ENCODE measurements around the gene PAAF1.

Gene PAAF1

DNA sequence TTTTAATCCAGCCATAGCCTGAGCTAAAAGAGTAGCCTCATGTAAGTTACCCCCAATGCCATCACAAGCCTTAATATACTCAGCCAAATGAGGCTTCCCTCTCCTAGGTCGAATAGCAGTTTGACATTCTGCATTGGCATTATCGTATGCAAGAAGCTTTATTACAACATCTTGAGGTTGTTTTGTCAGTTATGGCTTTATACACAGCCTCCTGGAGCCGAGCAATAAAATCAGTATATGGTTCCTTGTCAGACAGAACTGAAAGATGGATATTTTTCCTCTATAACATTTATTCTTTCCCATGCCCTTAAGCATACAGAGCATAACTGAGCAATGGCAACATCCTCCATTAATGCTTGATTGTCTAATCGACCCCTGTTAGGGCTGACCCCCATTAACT lies 68.6 kb downstream of the PAAF1 start:
- no peak for DNase-seq (ENCODE audit: low spot score)

DNA sequence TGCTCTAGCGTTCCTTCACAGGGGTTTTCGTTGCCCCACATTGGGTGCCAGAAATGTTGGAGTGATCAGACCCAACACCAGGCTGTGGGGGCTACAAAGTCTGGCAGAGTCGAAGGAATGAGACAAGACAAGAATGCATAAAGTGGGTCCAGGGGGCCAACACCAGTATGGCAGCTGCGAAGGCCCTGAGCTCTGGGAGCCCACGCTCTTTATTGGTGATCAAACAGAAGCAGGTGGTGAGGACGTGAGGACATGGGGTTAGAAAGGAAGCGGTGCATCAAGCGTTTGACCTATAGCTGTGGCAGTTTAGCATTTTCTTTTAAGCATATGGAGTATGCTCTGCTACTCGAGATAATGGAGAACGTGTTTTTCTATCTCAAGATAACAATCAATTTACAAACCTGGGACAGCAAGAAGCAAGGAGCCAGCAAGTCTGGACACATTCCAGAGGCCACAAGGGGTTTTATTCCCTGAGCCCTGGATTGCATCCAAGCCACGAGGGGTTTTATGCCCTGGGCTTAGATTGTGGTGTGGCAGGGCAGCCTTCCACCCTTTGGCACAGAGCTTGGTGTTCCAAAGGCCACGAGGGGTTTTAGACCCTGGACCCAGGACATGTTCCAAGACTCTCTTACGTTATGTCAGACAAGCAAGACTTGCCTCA lies 70.1 kb downstream of the PAAF1 start:
- DNase-seq (ENCODE audit: low spot score): no peak

DNA sequence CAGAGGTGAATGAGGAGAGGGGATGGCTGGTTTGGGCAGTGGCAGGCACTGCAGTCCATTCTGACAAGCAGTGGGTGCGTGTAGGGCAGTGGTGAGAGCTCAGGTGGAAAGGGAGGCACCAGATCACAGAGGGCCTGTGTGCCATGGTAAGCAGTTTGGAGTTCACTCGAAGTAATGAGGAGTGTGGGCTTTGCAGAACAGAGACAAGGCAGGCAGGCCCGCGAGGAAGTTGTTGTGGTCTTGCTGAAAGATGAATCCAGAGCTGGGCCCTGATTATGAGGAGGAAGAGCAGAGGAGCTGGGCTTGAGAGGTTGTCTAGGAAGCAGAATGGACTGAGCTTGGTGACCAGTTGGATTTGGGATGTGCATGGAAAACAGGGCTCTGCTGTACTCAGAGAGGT lies 72.4 kb downstream of the PAAF1 start:
- DNase-seq (ENCODE audit: low spot score): no peak

DNA sequence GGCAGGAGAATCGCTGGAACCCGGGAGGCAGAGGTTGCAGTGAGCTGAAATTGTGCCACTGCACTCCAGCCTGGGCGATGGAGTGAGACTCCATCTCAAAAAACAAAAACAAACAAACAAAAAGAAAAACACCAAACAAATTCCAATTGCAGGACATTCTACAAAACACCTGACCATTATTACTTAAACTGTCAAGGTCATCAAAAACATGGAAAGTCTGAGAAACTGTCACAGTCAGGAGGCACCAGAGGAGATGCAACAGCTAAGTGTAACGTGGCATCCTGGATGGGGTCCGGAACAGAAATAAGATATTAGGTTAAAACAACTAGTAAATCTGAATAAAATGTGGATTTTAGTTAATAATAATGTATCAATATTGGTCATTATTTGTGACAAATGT lies 73.1 kb downstream of the PAAF1 start:
- no peak for DNase-seq (ENCODE audit: low spot score)

DNA sequence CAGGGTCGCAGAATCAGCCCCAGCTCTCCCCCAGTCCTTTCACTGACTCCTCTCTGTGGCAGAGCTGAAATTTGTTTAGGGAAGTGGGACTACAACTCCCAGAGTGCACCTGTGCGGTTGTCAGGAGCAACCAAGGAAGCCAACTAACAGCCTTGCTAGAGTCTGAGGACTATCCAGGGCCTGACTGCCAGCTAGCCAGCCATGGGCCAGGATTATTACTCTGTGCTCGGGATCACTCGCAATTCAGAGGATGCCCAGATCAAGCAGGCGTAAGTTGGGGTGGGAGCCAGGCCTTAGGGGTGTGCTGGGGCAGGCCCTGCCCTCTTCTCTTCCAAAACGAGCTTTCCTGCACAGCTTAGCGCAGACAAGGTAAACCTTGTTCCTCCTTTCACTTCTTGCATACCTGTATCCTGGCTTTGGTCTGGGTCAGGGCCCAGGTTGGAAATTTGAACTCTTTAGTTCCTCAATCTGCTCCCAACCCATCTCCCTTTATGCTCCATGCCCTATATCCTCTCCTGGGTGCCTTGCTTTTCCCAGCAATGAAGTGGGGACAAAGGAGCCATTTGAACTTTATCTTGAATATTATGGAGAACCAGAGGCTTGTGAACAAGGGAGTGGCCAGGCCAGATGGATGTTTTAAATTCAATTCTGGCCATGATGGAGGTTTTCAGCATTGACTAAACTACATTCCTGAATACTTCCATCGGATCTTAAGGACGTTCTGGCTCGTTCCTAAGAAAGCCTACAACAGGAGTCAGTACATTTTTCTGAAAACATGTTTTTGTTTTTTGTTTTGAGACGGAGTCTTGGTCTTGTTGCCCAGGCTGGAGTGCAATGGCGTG lies 74.3 kb downstream of the PAAF1 start, which contains the start of gene DNAJB13:
Gene DNAJB13, plus strand, starts transcription at position 158 of the 842 bp plus-strand sequence. Its CDS starts 44 bp downstream, at position 202.
- no peak for DNase-seq (ENCODE audit: low spot score)

DNA sequence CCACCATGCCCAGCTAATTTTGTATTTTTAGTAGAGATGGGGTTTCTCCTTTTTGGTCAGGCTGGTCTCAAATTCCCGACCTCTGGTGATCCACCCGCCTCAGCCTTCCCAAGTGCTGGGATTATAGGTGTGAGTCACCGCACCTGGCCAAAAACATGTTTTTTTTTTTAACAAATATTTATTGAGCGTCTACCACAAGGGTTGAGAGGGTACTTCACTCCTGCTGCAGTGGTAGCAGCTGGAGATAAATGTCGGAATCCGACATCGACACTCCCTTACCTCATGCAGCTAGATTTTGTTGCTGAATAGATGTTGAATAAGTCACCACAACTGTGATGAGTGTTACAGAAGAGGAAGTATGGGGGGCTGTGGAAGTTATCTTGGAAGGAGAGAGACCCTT lies 75.0 kb downstream of the PAAF1 start:
- no peak for DNase-seq (ENCODE audit: low spot score)

DNA sequence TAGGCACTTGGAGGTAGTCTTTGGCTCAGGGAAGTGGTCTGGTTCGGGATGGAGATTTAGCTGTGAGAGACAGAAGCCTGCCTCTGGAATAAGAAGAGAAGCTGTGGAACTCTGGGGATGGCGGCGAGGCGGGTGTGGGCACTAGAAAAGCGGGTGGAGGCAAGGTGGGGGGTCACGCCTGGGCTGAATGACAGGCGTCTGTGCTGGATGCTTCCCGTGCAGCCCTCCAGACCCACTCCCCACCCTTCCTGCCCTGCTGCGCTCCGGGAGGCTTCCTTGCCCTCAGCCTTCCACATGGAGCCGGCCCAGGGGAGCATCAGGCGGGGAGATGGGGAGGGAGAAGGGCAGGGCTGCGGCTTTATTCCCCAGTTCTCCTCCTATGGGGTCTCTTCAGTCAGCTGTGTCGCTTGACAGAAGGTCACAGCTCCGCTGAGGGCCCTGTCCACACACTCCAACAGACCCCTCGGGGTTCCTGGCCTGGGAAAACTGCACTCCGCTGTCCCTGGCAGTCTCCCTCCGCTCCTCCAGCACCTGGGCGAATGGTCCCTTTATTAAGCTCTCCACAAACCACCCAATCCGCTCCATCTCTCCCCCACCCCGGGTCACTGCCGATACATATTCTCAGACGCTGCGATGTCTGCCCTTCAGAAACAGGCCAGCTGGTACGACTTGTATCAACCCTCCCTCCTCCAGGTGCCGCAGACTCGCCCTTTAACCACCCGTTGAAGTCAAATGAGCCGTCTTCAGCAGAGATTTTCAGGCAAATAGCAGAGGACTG lies 80.3 kb downstream of the PAAF1 start:
- DNase-seq (ENCODE audit: low spot score): no peak

DNA sequence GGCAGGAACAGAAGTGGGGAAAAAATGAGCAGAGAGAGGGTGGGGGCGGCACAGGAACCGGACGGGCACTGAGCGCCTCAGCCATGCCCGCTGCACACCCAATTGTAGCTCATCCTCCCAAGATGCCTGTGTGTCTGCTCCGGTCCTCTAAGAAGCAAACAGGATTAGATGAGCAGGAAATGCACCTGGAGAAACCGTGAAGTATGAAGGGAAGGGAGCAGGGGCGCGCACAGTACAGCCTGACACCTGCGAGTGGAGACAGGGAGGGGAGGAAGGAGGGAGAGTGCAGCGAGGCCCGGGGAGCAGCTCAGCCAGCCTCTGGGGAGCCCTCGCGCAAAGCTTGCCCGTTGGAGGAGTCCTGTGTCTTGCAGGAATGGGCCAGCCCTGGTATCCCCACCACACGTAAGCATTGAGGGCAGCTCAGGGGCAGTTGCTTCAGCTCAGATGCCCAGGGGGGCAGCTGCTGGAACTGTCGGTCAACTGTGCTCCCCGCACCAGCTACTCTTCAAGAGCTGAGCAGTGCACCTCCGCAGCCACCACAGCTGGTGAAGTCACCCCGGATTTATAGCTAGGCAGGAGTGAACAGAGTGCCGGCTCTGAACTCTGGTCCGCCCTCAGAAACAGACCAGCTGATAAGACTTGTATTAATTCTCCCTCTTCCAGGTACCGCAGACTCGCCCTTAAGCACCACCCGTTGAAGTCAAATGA lies 81.0 kb downstream of the PAAF1 start:
- no peak for DNase-seq (ENCODE audit: low spot score)

DNA sequence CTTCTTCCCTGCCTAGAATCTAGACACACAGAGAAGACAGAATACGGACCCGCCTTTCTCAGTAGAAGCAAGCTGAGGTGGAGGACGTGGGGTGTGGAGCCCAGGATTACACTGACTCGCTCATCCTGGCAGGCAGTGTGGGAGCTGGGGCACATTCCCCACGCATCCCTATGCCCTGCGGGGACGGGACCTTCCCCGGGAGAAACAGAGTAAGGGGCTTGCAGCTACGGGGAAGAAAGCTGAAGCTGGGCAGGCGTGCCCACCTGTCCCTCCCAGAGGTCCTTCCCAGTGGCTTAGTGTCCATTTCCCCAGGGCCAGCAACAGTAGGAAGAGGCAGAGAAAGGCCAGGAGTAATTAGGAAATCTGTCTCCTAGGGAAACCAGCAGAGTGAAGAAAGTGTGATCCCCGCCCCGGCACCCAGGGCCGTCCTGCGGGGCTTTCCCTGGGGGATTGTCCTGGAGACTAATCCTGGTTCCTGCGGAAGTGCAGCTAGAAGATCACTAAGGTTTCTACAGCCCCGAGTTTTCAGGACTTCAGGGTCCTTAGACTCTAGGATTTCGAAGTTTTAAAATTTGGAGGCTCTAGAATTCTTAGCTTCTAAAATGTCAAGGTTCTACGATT lies 81.8 kb downstream of the PAAF1 start:
- DNase-seq (ENCODE audit: low spot score): no peak

DNA sequence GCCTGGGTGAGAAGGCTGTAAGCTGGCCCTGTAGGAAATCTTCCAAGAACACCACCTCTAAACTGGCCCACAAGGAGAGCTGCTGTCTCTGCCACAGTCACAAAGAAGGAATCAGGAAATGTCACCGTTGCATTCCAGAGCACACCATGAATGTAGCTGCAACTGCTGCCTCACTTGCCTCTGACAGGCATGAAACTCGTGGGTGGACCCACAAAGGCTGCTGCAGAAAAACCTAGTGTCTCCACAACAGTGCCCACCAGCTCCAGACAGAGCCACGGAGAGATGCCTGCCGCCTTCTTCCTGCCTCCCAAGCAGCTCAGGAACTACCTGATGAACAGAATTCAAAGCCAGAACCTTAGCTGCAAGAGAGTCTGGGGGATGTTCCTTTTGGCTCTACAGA lies 84.5 kb downstream of the PAAF1 start:
- no peak for DNase-seq (ENCODE audit: low spot score)

DNA sequence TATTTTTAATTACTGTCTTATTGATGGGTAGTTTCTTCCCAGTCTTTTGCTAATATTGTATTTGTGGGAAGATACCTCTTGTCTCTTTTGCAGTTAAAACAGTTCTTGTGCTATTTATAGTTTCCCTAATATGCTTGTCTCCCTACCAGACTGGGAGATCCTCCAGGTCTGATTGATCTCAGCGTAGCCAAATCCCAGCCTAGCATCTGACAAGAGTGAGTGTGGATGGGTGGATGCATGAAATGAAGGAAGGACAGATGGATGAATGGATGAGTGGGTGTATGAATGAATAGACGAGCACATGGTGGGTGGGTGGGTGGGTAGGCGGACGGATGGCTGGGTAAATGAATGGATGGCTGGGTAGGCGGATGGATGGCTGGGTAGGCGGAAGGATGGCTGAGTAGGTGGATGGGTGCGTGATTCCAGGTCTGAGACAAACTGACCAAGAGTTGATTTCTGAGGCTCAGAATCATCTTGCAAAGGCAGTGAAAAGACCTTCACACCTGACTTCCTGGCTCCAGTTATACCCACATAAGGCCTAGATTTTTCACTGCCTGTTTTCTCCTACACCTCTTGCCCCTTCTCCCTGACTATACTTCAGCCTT lies 85.4 kb downstream of the PAAF1 start:
- DNase-seq (ENCODE audit: low spot score): no peak

DNA sequence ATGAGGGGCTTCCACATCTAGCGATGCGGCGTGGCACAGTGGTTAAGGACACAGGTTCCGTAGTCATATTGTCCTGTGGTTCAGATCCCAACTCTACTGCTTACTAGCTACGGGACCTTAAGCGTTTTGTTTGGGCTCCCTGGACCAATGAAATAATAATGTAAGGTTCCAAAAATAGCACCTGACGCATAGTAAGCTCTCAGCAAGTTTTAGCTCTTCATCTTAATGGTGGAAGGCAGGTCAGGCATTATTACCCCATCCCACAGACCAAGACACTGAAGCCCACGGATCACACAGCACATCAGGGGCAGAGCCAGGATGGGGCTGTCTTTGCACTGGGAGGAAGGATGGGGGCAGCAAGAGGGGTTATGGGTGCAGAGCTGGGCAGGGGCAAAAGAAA lies 87.1 kb downstream of the PAAF1 start:
- no peak for DNase-seq (ENCODE audit: low spot score)

DNA sequence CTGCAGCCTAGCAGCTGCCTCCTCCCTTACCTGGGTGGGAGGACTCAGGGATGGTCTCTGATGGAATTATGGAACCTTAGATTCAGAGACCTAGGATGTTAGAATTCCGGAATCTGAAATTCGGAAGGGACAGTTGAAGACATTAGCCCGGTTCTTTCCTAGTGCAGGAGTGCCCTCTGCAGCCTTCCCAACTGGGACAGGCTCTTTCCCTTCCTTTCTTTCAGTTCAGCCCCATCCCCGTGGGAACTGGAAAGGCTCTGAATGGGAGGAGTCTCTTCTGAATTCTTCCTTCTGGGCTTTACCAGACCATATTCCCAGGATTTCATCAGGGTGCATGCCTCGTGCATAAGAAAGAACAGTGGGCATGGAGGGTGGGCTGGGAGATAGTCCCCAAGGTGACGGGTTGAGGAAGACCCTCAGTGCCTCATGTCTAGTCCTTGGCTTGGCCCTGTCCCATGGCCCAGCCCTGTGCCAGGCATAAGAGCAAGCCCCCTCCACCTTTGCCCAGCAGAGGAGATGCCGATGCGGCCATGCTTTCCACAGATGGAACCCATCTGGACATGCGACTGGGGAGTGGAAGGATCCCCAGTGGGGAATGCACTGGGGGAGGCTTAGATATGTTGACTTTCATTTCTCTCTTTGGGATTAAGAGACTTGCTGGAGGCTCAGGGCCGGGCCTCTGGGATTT lies 88.4 kb downstream of the PAAF1 start:
- no peak for DNase-seq (ENCODE audit: low spot score)

DNA sequence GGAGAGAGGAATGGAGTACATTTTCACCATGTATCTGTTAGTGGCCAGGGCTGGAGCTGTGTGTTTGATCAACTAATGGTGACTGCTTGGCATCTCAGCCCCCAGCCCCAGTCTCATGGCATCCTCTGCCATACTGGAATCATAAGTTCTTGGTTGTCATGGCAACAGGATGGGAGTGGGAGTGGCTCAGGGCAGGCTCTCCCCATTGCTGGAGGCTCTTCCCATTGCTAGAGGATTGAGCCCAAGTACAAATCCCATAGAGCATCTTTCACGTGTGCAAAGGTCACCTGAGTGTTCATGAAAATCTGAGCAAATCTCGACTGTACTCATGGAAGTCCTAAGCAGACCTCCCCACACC lies 88.9 kb downstream of the PAAF1 start:
- no peak for DNase-seq (ENCODE audit: low spot score)

DNA sequence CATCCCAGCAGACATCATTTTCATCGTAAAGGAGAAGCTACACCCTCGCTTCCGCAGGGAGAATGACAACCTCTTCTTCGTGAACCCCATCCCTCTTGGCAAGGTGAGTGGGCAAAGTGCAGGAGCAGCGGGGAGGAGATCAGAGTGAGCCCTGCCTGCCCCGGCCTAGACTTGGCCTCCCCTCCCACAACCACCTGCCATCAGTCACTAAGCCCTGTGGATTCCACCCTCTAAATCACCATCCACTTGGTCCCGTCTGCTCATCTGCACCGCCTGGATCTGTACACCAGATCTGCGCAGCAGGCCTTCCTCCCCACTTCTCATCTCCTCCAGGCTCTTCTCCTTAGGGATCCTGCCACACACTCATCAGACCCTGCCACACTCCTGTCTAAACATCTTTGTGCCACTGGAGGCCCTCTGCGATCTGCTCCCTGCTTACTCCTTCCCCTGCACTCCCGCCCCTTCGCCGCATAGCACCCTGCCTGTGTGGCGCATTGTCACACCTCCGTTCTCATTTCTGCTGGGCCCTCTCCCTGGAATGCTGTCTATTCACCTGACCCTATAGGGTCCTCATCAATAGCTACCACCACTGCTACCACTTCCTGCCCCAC lies 91.7 kb downstream of the PAAF1 start:
- no peak for DNase-seq (ENCODE audit: low spot score)

DNA sequence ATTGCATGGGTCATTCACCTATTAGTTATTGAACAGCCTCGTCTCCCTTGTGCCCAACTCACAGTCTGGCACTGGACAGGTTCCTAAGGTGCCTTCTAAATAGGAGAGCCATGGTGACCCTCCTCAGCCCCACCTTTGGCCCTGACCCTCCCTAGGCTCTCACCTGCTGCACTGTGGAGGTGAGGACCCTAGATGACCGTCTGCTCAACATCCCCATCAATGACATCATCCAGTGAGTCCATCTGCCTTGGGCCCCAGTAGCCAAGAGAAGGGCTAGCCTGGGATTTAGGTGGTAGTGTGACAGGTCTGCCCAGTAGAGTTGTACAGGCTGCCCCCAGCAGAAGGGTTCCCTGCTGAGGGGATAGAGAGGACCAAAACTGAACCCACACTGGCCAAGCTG lies 92.3 kb downstream of the PAAF1 start:
- no peak for DNase-seq (ENCODE audit: low spot score)

DNA sequence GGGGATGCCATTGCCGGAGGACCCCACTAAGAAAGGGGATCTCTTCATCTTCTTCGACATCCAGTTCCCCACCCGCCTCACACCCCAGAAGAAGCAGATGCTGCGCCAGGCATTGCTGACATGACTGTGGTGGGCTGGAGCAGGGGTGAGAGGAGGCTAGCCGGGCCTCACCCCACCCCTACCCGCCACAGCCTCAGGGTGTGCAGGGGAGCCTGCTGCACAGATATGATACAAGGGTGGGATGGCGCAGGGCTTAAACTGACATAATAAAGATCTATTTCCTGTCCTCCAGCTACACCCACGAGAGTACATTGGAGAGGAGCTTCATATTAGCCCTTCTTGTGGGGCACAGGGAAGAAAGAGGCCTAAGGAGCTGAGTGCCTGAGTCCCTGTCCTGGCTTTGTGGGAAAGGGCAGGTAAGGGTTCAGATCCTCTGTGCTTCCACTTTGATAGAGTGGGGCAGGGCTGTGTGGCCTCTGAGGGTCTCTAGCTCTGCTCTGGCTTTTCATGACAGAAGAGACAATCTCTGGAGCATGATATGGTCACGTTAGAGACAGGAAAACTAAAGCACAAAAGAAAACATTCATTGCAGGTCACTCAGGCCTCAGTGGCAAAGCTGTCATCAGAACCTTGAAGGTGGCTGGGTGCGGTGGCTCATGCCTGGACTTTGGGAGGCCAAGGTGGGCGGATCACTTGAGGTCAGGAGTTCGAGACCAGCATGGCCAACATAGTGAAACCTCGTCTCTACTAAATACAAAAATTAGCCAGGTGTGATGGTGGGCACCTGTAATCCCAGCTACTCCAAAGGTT lies 93.4 kb downstream of the PAAF1 start:
- DNase-seq (ENCODE audit: low spot score): peak; percentile 54

DNA sequence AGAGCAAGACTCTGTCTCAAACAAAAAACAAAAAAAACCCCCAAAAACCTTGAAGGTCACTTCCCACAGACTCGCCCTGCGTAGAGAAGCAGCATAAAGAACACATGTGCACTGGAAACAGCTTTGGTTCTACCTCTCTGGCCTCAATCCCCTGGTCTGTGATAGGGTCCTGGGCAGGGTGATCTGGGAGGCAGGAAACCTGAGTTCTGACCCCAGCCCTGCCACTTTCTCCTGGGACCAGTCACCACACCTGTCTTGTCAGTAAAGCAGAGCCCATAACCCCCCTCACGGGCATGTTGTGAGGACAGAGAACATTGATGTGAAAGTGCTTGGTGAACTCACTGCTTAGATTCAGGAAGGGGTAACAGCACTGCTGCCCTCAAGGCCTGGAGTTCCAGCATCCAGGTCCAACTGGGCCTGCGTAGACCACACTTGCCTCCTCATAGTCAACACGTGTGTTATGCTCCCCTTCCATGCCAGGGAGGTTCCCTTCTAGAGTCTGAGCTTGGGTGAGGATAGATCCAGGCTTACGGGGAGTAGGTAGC lies 94.4 kb downstream of the PAAF1 start:
- DNase-seq (ENCODE audit: low spot score): peak; percentile 13

DNA sequence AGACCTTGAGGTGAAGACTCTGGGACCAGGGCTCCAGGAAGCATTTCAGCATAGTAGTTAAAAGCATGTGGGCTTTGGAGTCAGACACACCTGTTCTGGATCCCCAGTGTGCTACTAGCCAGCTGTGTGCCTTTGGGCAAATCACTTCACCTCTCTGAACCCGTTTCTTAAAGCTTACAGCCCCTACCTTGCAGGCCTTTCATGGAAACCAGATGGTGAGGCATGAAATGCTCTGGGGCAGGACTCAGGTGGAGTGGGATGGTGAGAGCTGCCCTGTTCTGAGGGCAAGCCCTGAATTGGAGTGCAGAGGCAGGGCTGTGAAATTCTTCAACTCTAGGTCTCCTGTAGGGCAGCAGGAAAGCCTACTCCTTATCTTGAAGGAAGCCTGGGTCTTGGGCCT lies 95.4 kb downstream of the PAAF1 start:
- DNase-seq (ENCODE audit: low spot score): peak; percentile 18
